ENCODE results near the gene KRT33A. TPM values are rescaled to one million over a fixed set of nuclear protein-coding genes. Genes with fewer than 3 reads are reported as not detected.

Gene KRT33A
- total and polyA plus RNA-seq, 4 donors = not detected

DNA sequence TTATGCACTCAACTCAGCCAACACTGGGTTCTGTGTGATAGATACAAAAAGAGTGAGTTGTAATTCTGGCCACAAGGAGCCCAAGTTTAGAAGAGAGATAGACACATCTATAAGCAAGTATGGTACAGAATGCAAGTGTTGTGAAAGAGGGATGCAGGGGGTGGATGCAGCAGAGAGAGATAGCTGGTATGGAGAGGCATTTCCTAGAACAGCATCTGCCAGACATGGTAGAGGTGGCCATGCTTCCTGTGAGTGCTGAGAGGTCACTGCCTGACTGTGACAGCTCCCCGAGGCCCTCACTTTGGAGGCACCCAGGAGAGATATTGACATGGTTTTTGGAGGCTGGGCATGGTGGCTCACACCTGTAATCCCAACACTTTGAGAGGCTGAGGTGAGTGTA is 39.5 kb downstream of the KRT33A start:
- whole genome bisulfite sequencing, 2 donors = 62 to 88% methylated on average over 1 of the region's 1 CpG
- no peak for ATAC-seq (ENCODE audit: insufficient read depth, low FRiP score)

DNA sequence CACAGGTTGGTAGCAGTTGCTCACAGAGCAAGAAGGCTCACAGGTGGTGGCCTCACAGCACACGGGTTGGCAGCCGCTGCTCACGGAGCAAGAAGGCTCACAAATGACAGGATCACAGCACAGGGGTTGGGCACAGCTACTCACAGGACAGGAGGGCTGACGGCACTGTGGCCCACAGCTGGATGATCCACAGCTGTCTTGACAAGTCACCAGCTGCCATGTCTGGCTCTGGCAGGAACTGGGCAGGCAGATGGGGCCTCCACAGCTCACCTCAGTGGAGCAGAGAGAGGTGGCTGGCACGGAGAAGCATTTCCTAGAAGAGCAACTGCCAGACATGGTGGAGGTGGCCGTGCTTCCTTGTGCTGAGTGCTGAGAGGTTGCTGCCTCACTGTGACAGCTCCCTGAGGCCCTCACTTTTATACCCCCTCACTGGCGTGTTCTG is 41.7 kb downstream of the KRT33A start, which contains the start of gene KRTAP16-1:
Gene KRTAP16-1 (minus strand): TSS at position 392 of the 442 bp plus-strand sequence. CDS start 56 bp downstream, at position 336.
- Histone ChIP-seq H3K36me3 (ENCODE audit: control insufficient read depth in 4 of 4, insufficient read depth in 4 of 4, low read length in 4 of 4) (no peaks in the 10 kb centered on the region), H3K9me3 (ENCODE audit: control insufficient read depth in 4 of 4, insufficient read depth in 3 of 4, low read length in 3 of 4) (peaks cover 0 to under 1% (median 0%) of the 10 kb centered on the region in 4 donors), H3K27me3 (ENCODE audit: control insufficient read depth in 3 of 3, insufficient read depth in 3 of 3, low read length in 2 of 3) (peaks cover 0 to 4% (median 0%) of the 10 kb centered on the region in 3 donors), H3K4me1 (ENCODE audit: control insufficient read depth in 5 of 5, insufficient read depth in 5 of 5, low read length in 5 of 5) (peaks cover 0 to 6% (median 0%) of the 10 kb centered on the region in 5 donors), H3K9ac (ENCODE audit: insufficient read depth in 1 of 2, low read length in 2 of 2) (no peak within 1 kb of the TSS), H3K27ac (ENCODE audit: low read depth in 1 of 2, low read length in 1 of 2) (no peak within 1 kb of the TSS), H3K4me3 (no peak within 1 kb of the TSS)
- TF ChIP-seq, protein P1, sequence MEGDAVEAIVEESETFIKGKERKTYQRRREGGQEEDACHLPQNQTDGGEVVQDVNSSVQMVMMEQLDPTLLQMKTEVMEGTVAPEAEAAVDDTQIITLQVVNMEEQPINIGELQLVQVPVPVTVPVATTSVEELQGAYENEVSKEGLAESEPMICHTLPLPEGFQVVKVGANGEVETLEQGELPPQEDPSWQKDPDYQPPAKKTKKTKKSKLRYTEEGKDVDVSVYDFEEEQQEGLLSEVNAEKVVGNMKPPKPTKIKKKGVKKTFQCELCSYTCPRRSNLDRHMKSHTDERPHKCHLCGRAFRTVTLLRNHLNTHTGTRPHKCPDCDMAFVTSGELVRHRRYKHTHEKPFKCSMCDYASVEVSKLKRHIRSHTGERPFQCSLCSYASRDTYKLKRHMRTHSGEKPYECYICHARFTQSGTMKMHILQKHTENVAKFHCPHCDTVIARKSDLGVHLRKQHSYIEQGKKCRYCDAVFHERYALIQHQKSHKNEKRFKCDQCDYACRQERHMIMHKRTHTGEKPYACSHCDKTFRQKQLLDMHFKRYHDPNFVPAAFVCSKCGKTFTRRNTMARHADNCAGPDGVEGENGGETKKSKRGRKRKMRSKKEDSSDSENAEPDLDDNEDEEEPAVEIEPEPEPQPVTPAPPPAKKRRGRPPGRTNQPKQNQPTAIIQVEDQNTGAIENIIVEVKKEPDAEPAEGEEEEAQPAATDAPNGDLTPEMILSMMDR (IDR thresholded peaks at IDR 0.05; ENCODE audit: control extremely low read depth, extremely low read depth) = no peak
- WGBS, 2 donors = 25 to 51% methylated on average over 7 of the region's 7 CpGs
- ATAC-seq (ENCODE audit: insufficient read depth, low FRiP score) = no peak
- DNase-seq = no peak

More for the DNA sequence above, 39.5 kb downstream of the KRT33A start:
- no peak overlapping the region for H3K9ac ChIP-seq (ENCODE audit: insufficient read depth in 1 of 2, low read length in 2 of 2)
- peaks cover 0 to 6% (median 0%) of the 10 kb centered on the region in 5 donors for H3K4me1 ChIP-seq (ENCODE audit: control insufficient read depth in 5 of 5, insufficient read depth in 5 of 5, low read length in 5 of 5)
- no peaks in the 10 kb centered on the region for H3K36me3 ChIP-seq (ENCODE audit: control insufficient read depth in 4 of 4, insufficient read depth in 4 of 4, low read length in 4 of 4)
- H3K27me3 ChIP-seq (ENCODE audit: control insufficient read depth in 3 of 3, insufficient read depth in 3 of 3, low read length in 2 of 3) = peaks cover 0 to 4% (median 3%) of the 10 kb centered on the region in 3 donors
- H3K27ac ChIP-seq (ENCODE audit: low read depth in 1 of 2, low read length in 1 of 2) = no peak overlapping the region
- H3K9me3 ChIP-seq (ENCODE audit: control insufficient read depth in 4 of 4, insufficient read depth in 3 of 4, low read length in 3 of 4) = peaks cover 0 to 4% (median 0%) of the 10 kb centered on the region in 4 donors
- H3K4me3 ChIP-seq = no peak overlapping the region
- no peak for DNase-seq
- TF ChIP-seq, protein P1 (IDR thresholded peaks at IDR 0.05; ENCODE audit: control extremely low read depth, extremely low read depth) = no peak

DNA sequence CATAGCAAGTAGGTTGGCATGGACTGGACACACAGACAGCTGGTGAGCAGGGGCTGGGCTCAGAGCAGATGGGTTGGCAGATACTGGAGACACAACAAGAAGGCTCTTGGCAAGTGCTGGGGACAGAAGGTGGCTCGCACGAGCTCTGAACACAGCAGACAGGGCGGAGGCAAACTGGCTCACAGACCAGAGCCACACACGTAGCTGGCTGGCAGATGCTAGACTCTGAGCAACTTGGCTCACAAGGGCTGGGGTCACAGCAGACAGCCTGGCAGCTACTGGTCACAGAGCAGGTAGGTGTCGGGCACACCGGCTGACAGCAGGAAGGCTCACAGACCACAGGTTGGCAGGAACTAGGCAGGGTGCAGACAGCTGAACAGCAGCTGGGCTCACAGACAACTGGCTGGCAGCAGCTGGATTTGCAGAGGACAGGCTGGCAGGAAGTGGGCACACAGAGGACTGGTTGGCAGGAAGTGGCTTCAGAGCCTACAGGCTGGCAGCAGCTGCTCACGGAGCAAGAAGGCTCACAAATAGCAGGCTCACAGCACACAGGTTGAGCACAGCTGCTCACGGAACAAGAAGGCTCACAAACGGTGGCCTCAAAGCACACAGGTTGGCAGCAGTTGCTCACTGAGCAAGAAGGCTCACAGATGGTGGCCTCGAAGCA is 42.2 kb downstream of the KRT33A start:
- Histone ChIP-seq H3K9me3 (ENCODE audit: control insufficient read depth in 4 of 4, insufficient read depth in 3 of 4, low read length in 3 of 4) (no peaks in the 10 kb centered on the region), H3K9ac (ENCODE audit: insufficient read depth in 1 of 2, low read length in 2 of 2) (no peak overlapping the region), H3K27me3 (ENCODE audit: control insufficient read depth in 3 of 3, insufficient read depth in 3 of 3, low read length in 2 of 3) (peaks cover 0 to 4% (median 0%) of the 10 kb centered on the region in 3 donors), H3K36me3 (ENCODE audit: control insufficient read depth in 4 of 4, insufficient read depth in 4 of 4, low read length in 4 of 4) (no peaks in the 10 kb centered on the region), H3K4me3 (no peak overlapping the region), H3K4me1 (ENCODE audit: control insufficient read depth in 5 of 5, insufficient read depth in 5 of 5, low read length in 5 of 5) (peaks cover 0 to 6% (median 0%) of the 10 kb centered on the region in 5 donors), H3K27ac (ENCODE audit: low read depth in 1 of 2, low read length in 1 of 2) (no peak overlapping the region)
- TF ChIP-seq, protein P1 (IDR thresholded peaks at IDR 0.05; ENCODE audit: control extremely low read depth, extremely low read depth) = no peak
- 30 to 45% methylated on average over 10 of the region's 10 CpGs for WGBS, 2 donors
- ATAC-seq (ENCODE audit: insufficient read depth, low FRiP score) (peak; percentile 47), DNase-seq (no peak)
